ENCODE data around the gene STX3.

Gene STX3

DNA sequence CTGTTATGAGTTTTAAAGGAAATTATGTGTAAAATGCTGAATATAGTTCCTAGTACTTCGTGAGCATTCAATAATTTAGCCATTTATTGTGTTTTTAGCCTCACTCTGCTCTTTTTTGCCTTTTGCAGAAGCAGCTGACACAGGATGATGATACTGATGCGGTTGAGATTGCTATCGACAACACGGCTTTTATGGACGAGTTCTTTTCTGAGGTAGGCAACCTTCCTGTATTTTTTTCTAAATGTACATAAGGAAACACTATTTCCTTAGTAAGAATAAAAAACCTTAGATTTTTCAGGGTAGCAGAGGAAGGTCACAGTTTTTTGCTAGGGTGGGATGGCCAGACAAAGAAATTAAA is 17.9 kb downstream of the STX3 start:
- Histone ChIP-seq H3K27me3 (ENCODE audit: insufficient read depth, low read length, poor library complexity) (no peaks in the 10 kb centered on the region), H3K4me3 (ENCODE audit: low read length) (no peak overlapping the region), H3K79me2 (ENCODE audit: control insufficient read depth, insufficient read depth, low read length) (peaks cover 15% of the 10 kb centered on the region), H2BK120ac (ENCODE audit: low read depth, low read length) (no peak overlapping the region), H4K8ac (ENCODE audit: low read depth, low read length) (no peak overlapping the region), H3K36me3 (ENCODE audit: control insufficient read depth, insufficient read depth, low read length) (no peaks in the 10 kb centered on the region), H3K4ac (ENCODE audit: low read depth, low read length) (no peak overlapping the region), H3K18ac (ENCODE audit: low read length) (no peak overlapping the region), H3K9ac (ENCODE audit: low read length) (no peak overlapping the region), H3K79me1 (ENCODE audit: low read length) (peaks cover 23% of the 10 kb centered on the region), H3K23ac (ENCODE audit: low read length) (no peak overlapping the region), H3K56ac (ENCODE audit: low read length) (no peak overlapping the region), H2AK5ac (ENCODE audit: low read length) (no peak overlapping the region), H2BK5ac (ENCODE audit: low read length) (no peak overlapping the region), H3K27ac (ENCODE audit: low read depth, low read length) (no peak overlapping the region), H3K4me2 (ENCODE audit: low read length) (no peak overlapping the region), H2BK15ac (replicated peaks; ENCODE audit: low read depth) (no peak overlapping the region), H4K5ac (ENCODE audit: low read length) (no peak overlapping the region), H3K4me1 (ENCODE audit: control insufficient read depth, low read depth, low read length) (peaks cover 2% of the 10 kb centered on the region)
- DNase-seq = no peak
- no CpG with 5 or more reads among the region's 5 CpGs for WGBS (ENCODE audit: extremely low coverage, insufficient coverage, low lambda C conversion rate)

- Histone ChIP-seq H2BK15ac (replicated peaks; ENCODE audit: low read depth) (no peak overlapping the region), H3K36me3 (ENCODE audit: control insufficient read depth, insufficient read depth, low read length) (no peaks in the 10 kb centered on the region), H2BK120ac (ENCODE audit: low read depth, low read length) (no peak overlapping the region), H3K27me3 (ENCODE audit: insufficient read depth, low read length, poor library complexity) (no peaks in the 10 kb centered on the region), H3K27ac (ENCODE audit: low read depth, low read length) (no peak overlapping the region), H3K79me2 (ENCODE audit: control insufficient read depth, insufficient read depth, low read length) (no peaks in the 10 kb centered on the region), H3K18ac (ENCODE audit: low read length) (no peak overlapping the region), H4K5ac (ENCODE audit: low read length) (no peak overlapping the region), H3K23ac (ENCODE audit: low read length) (no peak overlapping the region), H3K4me3 (ENCODE audit: low read length) (no peak overlapping the region), H3K56ac (ENCODE audit: low read length) (no peak overlapping the region), H3K4me2 (ENCODE audit: low read length) (no peak overlapping the region), H3K4ac (ENCODE audit: low read depth, low read length) (no peak overlapping the region), H3K9ac (ENCODE audit: low read length) (no peak overlapping the region), H4K8ac (ENCODE audit: low read depth, low read length) (no peak overlapping the region), H2AK5ac (ENCODE audit: low read length) (no peak overlapping the region), H3K79me1 (ENCODE audit: low read length) (peaks cover 11% of the 10 kb centered on the region), H2BK5ac (ENCODE audit: low read length) (no peak overlapping the region), H3K4me1 (ENCODE audit: control insufficient read depth, low read depth, low read length) (peaks cover 2% of the 10 kb centered on the region)
- DNase-seq = no peak
- WGBS (ENCODE audit: extremely low coverage, insufficient coverage, low lambda C conversion rate) = no CpG with 5 or more reads among the region's 5 CpGs
Measured at GRCh38 chr11:59776210-59777066, 21.3 kb downstream of the STX3 start.

- no peak overlapping the region for H3K9ac ChIP-seq (ENCODE audit: low read length)
- no peaks in the 10 kb centered on the region for H3K27me3 ChIP-seq (ENCODE audit: insufficient read depth, low read length, poor library complexity)
- H4K8ac ChIP-seq (ENCODE audit: low read depth, low read length) = no peak overlapping the region
- H4K5ac ChIP-seq (ENCODE audit: low read length) = no peak overlapping the region
- H3K4me3 ChIP-seq (ENCODE audit: low read length) = no peak overlapping the region
- H3K4ac ChIP-seq (ENCODE audit: low read depth, low read length) = no peak overlapping the region
- no CpG with 5 or more reads among the region's 5 CpGs for WGBS (ENCODE audit: extremely low coverage, insufficient coverage, low lambda C conversion rate)
- H2BK120ac ChIP-seq (ENCODE audit: low read depth, low read length) = no peak overlapping the region
- H2AK5ac ChIP-seq (ENCODE audit: low read length) = no peak overlapping the region
- no peaks in the 10 kb centered on the region for H3K79me2 ChIP-seq (ENCODE audit: control insufficient read depth, insufficient read depth, low read length)
- no peak overlapping the region for H2BK5ac ChIP-seq (ENCODE audit: low read length)
- no peak overlapping the region for H3K4me2 ChIP-seq (ENCODE audit: low read length)
- H3K27ac ChIP-seq (ENCODE audit: low read depth, low read length) = no peak overlapping the region
- peaks cover 2% of the 10 kb centered on the region for H3K4me1 ChIP-seq (ENCODE audit: control insufficient read depth, low read depth, low read length)
- H3K18ac ChIP-seq (ENCODE audit: low read length) = no peak overlapping the region
- H3K56ac ChIP-seq (ENCODE audit: low read length) = no peak overlapping the region
- peak; percentile 49 for DNase-seq
- no peak overlapping the region for H2BK15ac ChIP-seq (replicated peaks; ENCODE audit: low read depth)
- H3K79me1 ChIP-seq (ENCODE audit: low read length) = peaks cover 7% of the 10 kb centered on the region
- no peak overlapping the region for H3K23ac ChIP-seq (ENCODE audit: low read length)
- H3K36me3 ChIP-seq (ENCODE audit: control insufficient read depth, insufficient read depth, low read length) = no peaks in the 10 kb centered on the region
Measured at GRCh38 chr11:59777104-59777503, 21.9 kb downstream of the STX3 start.

DNA sequence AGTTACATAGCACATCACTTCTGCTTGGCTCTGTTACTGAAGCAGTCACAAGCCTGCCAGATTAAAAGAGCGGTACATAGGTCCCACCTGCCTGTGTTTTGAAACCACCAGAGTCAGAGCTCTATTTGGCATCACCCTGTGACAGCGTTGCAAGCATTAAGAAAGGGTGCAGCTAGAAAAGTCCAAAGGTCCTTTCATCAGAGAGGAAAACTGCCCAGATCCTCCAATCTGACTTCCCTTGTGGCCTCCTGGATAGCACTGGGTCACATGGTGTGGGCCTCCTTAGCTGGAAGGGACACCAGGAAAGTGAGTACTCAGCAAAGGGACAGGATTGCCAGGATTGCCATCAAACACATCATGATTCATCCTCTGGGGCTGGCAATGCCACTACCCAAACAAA is 22.9 kb downstream of the STX3 start:
- no peak overlapping the region for H2BK120ac ChIP-seq (ENCODE audit: low read depth, low read length)
- H3K4ac ChIP-seq (ENCODE audit: low read depth, low read length) = no peak overlapping the region
- H3K4me1 ChIP-seq (ENCODE audit: control insufficient read depth, low read depth, low read length) = peaks cover 2% of the 10 kb centered on the region
- peaks cover 7% of the 10 kb centered on the region for H3K79me1 ChIP-seq (ENCODE audit: low read length)
- no peak overlapping the region for H4K8ac ChIP-seq (ENCODE audit: low read depth, low read length)
- H3K36me3 ChIP-seq (ENCODE audit: control insufficient read depth, insufficient read depth, low read length) = no peaks in the 10 kb centered on the region
- no peak overlapping the region for H3K27ac ChIP-seq (ENCODE audit: low read depth, low read length)
- no peak overlapping the region for H3K4me3 ChIP-seq (ENCODE audit: low read length)
- no peak overlapping the region for H2BK5ac ChIP-seq (ENCODE audit: low read length)
- no peak for DNase-seq
- no peak overlapping the region for H3K56ac ChIP-seq (ENCODE audit: low read length)
- H2BK15ac ChIP-seq (replicated peaks; ENCODE audit: low read depth) = no peak overlapping the region
- no peak overlapping the region for H3K18ac ChIP-seq (ENCODE audit: low read length)
- no peaks in the 10 kb centered on the region for H3K79me2 ChIP-seq (ENCODE audit: control insufficient read depth, insufficient read depth, low read length)
- H2AK5ac ChIP-seq (ENCODE audit: low read length) = no peak overlapping the region
- no peak overlapping the region for H4K5ac ChIP-seq (ENCODE audit: low read length)
- no peak overlapping the region for H3K4me2 ChIP-seq (ENCODE audit: low read length)
- no peak overlapping the region for H3K9ac ChIP-seq (ENCODE audit: low read length)
- H3K23ac ChIP-seq (ENCODE audit: low read length) = no peak overlapping the region
- no CpG with 5 or more reads among the region's 2 CpGs for WGBS (ENCODE audit: extremely low coverage, insufficient coverage, low lambda C conversion rate)
- H3K27me3 ChIP-seq (ENCODE audit: insufficient read depth, low read length, poor library complexity) = no peaks in the 10 kb centered on the region

- H2BK15ac ChIP-seq (replicated peaks; ENCODE audit: low read depth) = no peak overlapping the region
- no peak overlapping the region for H4K5ac ChIP-seq (ENCODE audit: low read length)
- H2BK120ac ChIP-seq (ENCODE audit: low read depth, low read length) = no peak overlapping the region
- no peaks in the 10 kb centered on the region for H3K36me3 ChIP-seq (ENCODE audit: control insufficient read depth, insufficient read depth, low read length)
- H3K4me2 ChIP-seq (ENCODE audit: low read length) = no peak overlapping the region
- H2BK5ac ChIP-seq (ENCODE audit: low read length) = no peak overlapping the region
- H3K56ac ChIP-seq (ENCODE audit: low read length) = no peak overlapping the region
- no peak overlapping the region for H3K9ac ChIP-seq (ENCODE audit: low read length)
- peaks cover 2% of the 10 kb centered on the region for H3K4me1 ChIP-seq (ENCODE audit: control insufficient read depth, low read depth, low read length)
- H3K27me3 ChIP-seq (ENCODE audit: insufficient read depth, low read length, poor library complexity) = no peaks in the 10 kb centered on the region
- H3K79me2 ChIP-seq (ENCODE audit: control insufficient read depth, insufficient read depth, low read length) = no peaks in the 10 kb centered on the region
- no peak for DNase-seq
- peaks cover 7% of the 10 kb centered on the region for H3K79me1 ChIP-seq (ENCODE audit: low read length)
- H3K4ac ChIP-seq (ENCODE audit: low read depth, low read length) = no peak overlapping the region
- no CpG with 5 or more reads among the region's 1 CpG for WGBS (ENCODE audit: extremely low coverage, insufficient coverage, low lambda C conversion rate)
- no peak overlapping the region for H3K4me3 ChIP-seq (ENCODE audit: low read length)
- H4K8ac ChIP-seq (ENCODE audit: low read depth, low read length) = no peak overlapping the region
- no peak overlapping the region for H2AK5ac ChIP-seq (ENCODE audit: low read length)
- no peak overlapping the region for H3K23ac ChIP-seq (ENCODE audit: low read length)
- H3K27ac ChIP-seq (ENCODE audit: low read depth, low read length) = no peak overlapping the region
- H3K18ac ChIP-seq (ENCODE audit: low read length) = no peak overlapping the region
Measured at GRCh38 chr11:59779487-59779886, 24.3 kb downstream of the STX3 start.

DNA sequence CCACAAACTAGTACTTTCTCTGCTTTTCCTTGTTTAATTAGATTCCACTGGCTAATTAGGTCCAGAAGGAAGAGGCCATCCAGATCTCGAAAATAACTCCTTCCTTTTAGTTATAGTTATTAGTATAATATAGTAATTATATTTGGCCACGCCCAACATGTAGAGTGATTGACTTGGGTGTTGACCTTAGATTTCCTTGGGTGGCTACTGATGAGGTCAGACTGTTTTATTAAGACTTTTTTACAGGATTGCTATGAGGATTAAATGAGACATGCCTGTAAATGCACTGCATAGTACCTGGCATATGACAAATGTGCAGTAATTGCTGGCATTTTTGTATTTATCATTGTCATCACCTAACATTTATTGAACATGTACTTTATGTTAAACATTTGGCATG is 26.9 kb downstream of the STX3 start:
- peaks cover 9% of the 10 kb centered on the region for H3K79me1 ChIP-seq (ENCODE audit: low read length)
- H3K79me2 ChIP-seq (ENCODE audit: control insufficient read depth, insufficient read depth, low read length) = no peaks in the 10 kb centered on the region
- no peaks in the 10 kb centered on the region for H3K27me3 ChIP-seq (ENCODE audit: insufficient read depth, low read length, poor library complexity)
- H3K4me1 ChIP-seq (ENCODE audit: control insufficient read depth, low read depth, low read length) = peaks cover 2% of the 10 kb centered on the region
- no peak overlapping the region for H4K5ac ChIP-seq (ENCODE audit: low read length)
- no peak overlapping the region for H3K23ac ChIP-seq (ENCODE audit: low read length)
- H4K8ac ChIP-seq (ENCODE audit: low read depth, low read length) = no peak overlapping the region
- no peak overlapping the region for H2BK5ac ChIP-seq (ENCODE audit: low read length)
- H2BK15ac ChIP-seq (replicated peaks; ENCODE audit: low read depth) = no peak overlapping the region
- H3K36me3 ChIP-seq (ENCODE audit: control insufficient read depth, insufficient read depth, low read length) = no peaks in the 10 kb centered on the region
- no peak overlapping the region for H3K4me3 ChIP-seq (ENCODE audit: low read length)
- H3K56ac ChIP-seq (ENCODE audit: low read length) = no peak overlapping the region
- no peak overlapping the region for H3K9ac ChIP-seq (ENCODE audit: low read length)
- no peak overlapping the region for H3K27ac ChIP-seq (ENCODE audit: low read depth, low read length)
- H2BK120ac ChIP-seq (ENCODE audit: low read depth, low read length) = no peak overlapping the region
- H3K18ac ChIP-seq (ENCODE audit: low read length) = no peak overlapping the region
- no peak overlapping the region for H2AK5ac ChIP-seq (ENCODE audit: low read length)
- WGBS (ENCODE audit: extremely low coverage, insufficient coverage, low lambda C conversion rate) = no CpG with 5 or more reads among the region's 2 CpGs
- DNase-seq = no peak
- no peak overlapping the region for H3K4ac ChIP-seq (ENCODE audit: low read depth, low read length)
- H3K4me2 ChIP-seq (ENCODE audit: low read length) = no peak overlapping the region

All from mesendoderm (in vitro differentiated cells).